Fibroblast of upper back skin (primary cell): ENCODE measurements around the gene GUCY2F.

ENCODE experiments used
- DNase-seq: peaks from one replicate; pipeline ENCODE4 v3.0.0-alpha.2; 2013

The GUCY2F gene

DNA sequence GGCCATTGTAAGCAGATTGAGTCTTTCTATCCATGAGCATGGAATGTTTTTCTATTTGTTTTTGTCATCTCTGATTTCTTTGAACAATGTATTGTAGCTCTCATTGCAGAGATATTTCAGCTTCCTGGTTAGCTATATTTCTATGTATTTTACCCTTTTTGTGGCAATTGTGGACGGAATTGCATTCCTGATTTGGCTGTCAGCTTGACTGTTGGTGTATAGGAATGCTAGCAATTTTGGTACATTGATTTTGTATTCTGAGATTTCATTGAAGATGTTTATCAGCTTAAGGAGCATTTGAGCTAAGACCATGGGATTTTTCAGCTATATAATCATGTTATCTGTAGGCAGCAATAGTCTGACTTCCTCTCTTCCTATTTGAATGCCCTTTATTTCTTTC, 154.6 kb downstream of the GUCY2F start:
- peak; percentile 83 for DNase-seq
